GM12878 (cell line): ENCODE data around the gene SRSF2. TPM values are rescaled to one million over a fixed set of nuclear protein-coding genes. Genes with fewer than 3 reads are reported as not detected.

Experiments used
- BHLHE40 ChIP-seq, 2 experiments: fragments of 450-650 bp in 1 of 2; IDR thresholded peaks; 2 replicates each; pipeline ENCODE4 v1.6.1; 2011 to 2017; ENCODE audit warnings: low read depth in 2 of 2, borderline replicate concordance in 1 of 2, improper control_type of control experiment in 1 of 2, low read length in 1 of 2, mild to moderate bottlenecking in 1 of 2
- DPF2 ChIP-seq: fragments of 450-650 bp; IDR thresholded peaks from 2 replicates; pipeline ENCODE4 v1.6.1; 2017; ENCODE audit warnings: mild to moderate bottlenecking
- EGR1 ChIP-seq, 2 experiments: IDR thresholded peaks; 1 replicate in 1 of 2; 2 replicates in 1 of 2; pipeline ENCODE4 v1.6.1; 2011 to 2012; ENCODE audit warnings: low read depth in 2 of 2, low read length in 2 of 2, borderline replicate concordance in 1 of 2, mild to moderate bottlenecking in 1 of 2, moderate library complexity in 1 of 2
- GATAD2B ChIP-seq: fragments of 450-650 bp; conservative IDR thresholded peaks from 2 replicates; pipeline ENCODE4 v1.6.1; 2017; ENCODE audit warnings: low read depth, mild to moderate bottlenecking, moderate library complexity
- LARP7 ChIP-seq: fragments of 450-650 bp; IDR thresholded peaks from 2 replicates; pipeline ENCODE4 v1.6.1; 2017; ENCODE audit warnings: mild to moderate bottlenecking
- MXI1 ChIP-seq: fragments of 150-350 bp; IDR thresholded peaks from 2 replicates; pipeline ENCODE4 v1.6.1; 2011; ENCODE audit warnings: low read depth, mild to moderate bottlenecking, inconsistent platforms, low read length, improper control_type of control experiment
- MYC ChIP-seq: IDR thresholded peaks from 2 replicates; pipeline ENCODE4 v1.6.1; 2011; ENCODE audit warnings: mild to moderate bottlenecking, low read length, moderate library complexity, inconsistent platforms; ENCODE audit not compliant: insufficient read depth, insufficient replicate concordance, insufficient read length, severe bottlenecking
- PAX5 ChIP-seq: IDR thresholded peaks from 2 replicates; pipeline ENCODE4 v1.6.1; 2011; ENCODE audit warnings: low read depth, low read length, borderline replicate concordance
- POLR2AphosphoS5 ChIP-seq: IDR thresholded peaks from 2 replicates; pipeline ENCODE4 v1.6.1; 2011; ENCODE audit warnings: mild to moderate bottlenecking, low read length, inconsistent platforms
- RAD21 ChIP-seq: IDR thresholded peaks from 2 replicates; pipeline ENCODE4 v1.6.1; 2011; ENCODE audit warnings: mild to moderate bottlenecking, low read depth, low read length, moderate library complexity; ENCODE audit not compliant: insufficient read depth
- STAT1 ChIP-seq: fragments of 450-650 bp; conservative IDR thresholded peaks from 2 replicates; pipeline ENCODE4 v1.6.1; 2014; ENCODE audit warnings: antibody characterized with exemption, mild to moderate bottlenecking
- TCF3 ChIP-seq: IDR thresholded peaks from 2 replicates; pipeline ENCODE4 v1.6.1; 2012; ENCODE audit warnings: low read depth, mild to moderate bottlenecking, low read length, borderline replicate concordance; ENCODE audit not compliant: insufficient read depth
- polyA plus RNA-seq, 11 experiments: library from polyadenylated mRNA; depleted of rRNA in 4 of 11; unstranded in 6 of 11; stranded (reverse) in 5 of 11; fragments of >200 nt; fragmentation: Nextera tagmentation in 4 of 11; fragmentation: Illumina TruSeq in 1 of 11; extraction: Ambion mirVana in 4 of 11; extraction: Trizol in 1 of 11; gene quantifications; 1 replicate in 1 of 11; 2 replicates in 10 of 11; pipeline versions ENCODE4 v1.2.1 to v1.2.3, GENCODE V29; 2011 to 2016; ENCODE audit warnings: inconsistent platforms in 2 of 11, missing spikeins in 2 of 11, low read depth in 1 of 11
- total RNA-seq, 4 experiments: library from RNA; depleted of rRNA in 3 of 4; stranded (reverse); fragments of >200 nt in 3 of 4; fragmentation: Illumina TruSeq in 1 of 4; extraction: Trizol in 1 of 4; gene quantifications; 2 replicates each; pipeline versions ENCODE4 v1.2.1 to v1.2.3, GENCODE V29; 2013 to 2021
- TF ChIP-seq, protein P1 (sequence below), 3 experiments: IDR thresholded peaks in 2 of 3; conservative IDR thresholded peaks in 1 of 3; 2 replicates each; pipeline ENCODE4 v1.5.1; 2011; ENCODE audit warnings: low read depth in 3 of 3, low read length in 3 of 3, mild to moderate bottlenecking in 3 of 3, control low read depth in 2 of 3, moderate library complexity in 2 of 3, inconsistent platforms in 1 of 3, mixed read lengths in 1 of 3; ENCODE audit not compliant: control insufficient read depth in 2 of 3, insufficient read depth in 1 of 3; ENCODE audit errors: extremely low read depth in 1 of 3
- TF ChIP-seq, protein P2 (sequence below): fragments of 450-650 bp; IDR thresholded peaks from 2 replicates; pipeline ENCODE4 v1.6.1; 2017; ENCODE audit warnings: mild to moderate bottlenecking, moderate library complexity
- TF ChIP-seq, protein P3 (sequence below): fragments of 450-650 bp; IDR thresholded peaks from 2 replicates; pipeline ENCODE4 v1.6.1; 2017; ENCODE audit warnings: antibody characterized with exemption, mild to moderate bottlenecking, moderate library complexity
- TF ChIP-seq, protein P4 (sequence below): IDR thresholded peaks from 2 replicates; pipeline ENCODE4 v1.6.1; 2011; ENCODE audit warnings: borderline replicate concordance, low read depth, mild to moderate bottlenecking, moderate library complexity, mixed read lengths, low read length; ENCODE audit not compliant: insufficient read depth; ENCODE audit errors: extremely low read length

SRSF2 gene
- total and polyA plus RNA-seq, 10 of the 15 experiments (the other 5 are each of a cell fraction or from before 2014, with no cell fraction given), result 225 to 795 (median 410) TPM

DNA sequence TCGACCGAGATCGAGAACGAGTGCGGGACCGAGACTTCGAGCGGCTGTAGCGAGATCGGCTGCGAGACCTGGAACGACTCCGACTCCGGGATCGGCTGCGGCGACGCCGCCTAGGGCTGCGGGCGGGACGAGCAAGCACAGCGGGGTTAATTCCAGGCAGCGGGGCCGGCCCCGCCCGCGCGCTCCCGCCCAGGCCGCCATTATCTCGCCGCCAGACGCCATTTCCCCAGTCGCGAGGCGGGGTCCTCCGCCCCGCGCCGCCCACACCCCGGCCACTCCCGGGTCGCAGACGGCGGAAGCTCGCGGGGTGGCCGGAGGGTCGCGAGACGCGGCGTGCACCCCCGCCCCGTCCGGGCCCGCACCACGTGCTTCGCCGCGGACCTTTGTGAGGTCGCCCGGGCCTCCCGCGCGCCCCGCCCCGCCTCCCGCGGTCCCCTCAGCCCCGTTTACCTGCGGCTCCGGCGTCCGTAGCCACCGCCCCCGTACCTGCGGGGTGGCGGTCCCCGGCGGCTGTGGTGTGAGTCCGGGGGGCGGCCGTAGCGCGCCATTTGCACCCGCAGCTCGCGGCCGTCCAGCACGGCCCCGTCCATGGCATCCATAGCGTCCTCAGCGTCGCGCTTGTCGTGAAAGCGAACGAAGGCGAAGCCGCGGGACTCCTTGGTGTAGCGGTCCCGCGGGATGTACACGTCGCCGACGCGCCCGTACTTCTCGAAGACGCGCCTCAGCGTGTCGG, 616 bp downstream of the SRSF2 start (continued):
- TF ChIP-seq, protein P1, sequence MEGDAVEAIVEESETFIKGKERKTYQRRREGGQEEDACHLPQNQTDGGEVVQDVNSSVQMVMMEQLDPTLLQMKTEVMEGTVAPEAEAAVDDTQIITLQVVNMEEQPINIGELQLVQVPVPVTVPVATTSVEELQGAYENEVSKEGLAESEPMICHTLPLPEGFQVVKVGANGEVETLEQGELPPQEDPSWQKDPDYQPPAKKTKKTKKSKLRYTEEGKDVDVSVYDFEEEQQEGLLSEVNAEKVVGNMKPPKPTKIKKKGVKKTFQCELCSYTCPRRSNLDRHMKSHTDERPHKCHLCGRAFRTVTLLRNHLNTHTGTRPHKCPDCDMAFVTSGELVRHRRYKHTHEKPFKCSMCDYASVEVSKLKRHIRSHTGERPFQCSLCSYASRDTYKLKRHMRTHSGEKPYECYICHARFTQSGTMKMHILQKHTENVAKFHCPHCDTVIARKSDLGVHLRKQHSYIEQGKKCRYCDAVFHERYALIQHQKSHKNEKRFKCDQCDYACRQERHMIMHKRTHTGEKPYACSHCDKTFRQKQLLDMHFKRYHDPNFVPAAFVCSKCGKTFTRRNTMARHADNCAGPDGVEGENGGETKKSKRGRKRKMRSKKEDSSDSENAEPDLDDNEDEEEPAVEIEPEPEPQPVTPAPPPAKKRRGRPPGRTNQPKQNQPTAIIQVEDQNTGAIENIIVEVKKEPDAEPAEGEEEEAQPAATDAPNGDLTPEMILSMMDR (IDR thresholded peaks at IDR 0.05 in 2 of 3, conservative IDR thresholded peaks at IDR 0.05 in 1 of 3; ENCODE audit: control insufficient read depth in 2 of 3, extremely low read depth in 1 of 3, insufficient read depth in 1 of 3, low read depth in 3 of 3, low read length in 3 of 3), result peak in 1 of 3 experiments; percentile 23; a peak in 1 of 6 replicates
- TF ChIP-seq MXI1, result peak; percentile 63
- TF ChIP-seq RAD21, result no peak
- TF ChIP-seq TCF3, result 0 out of 2 replicates have a peak, but pooled peaks have one; percentile 13
- no peak for TF ChIP-seq STAT1
- TF ChIP-seq POLR2AphosphoS5, result 0 out of 2 replicates have a peak, but pooled peaks have one; percentile 19
- TF ChIP-seq PAX5, result peak; percentile 20; the same call in 1 of the 2 replicates
- TF ChIP-seq GATAD2B, result peak; percentile 37; the same call in 1 of the 2 replicates
- TF ChIP-seq, protein P2, sequence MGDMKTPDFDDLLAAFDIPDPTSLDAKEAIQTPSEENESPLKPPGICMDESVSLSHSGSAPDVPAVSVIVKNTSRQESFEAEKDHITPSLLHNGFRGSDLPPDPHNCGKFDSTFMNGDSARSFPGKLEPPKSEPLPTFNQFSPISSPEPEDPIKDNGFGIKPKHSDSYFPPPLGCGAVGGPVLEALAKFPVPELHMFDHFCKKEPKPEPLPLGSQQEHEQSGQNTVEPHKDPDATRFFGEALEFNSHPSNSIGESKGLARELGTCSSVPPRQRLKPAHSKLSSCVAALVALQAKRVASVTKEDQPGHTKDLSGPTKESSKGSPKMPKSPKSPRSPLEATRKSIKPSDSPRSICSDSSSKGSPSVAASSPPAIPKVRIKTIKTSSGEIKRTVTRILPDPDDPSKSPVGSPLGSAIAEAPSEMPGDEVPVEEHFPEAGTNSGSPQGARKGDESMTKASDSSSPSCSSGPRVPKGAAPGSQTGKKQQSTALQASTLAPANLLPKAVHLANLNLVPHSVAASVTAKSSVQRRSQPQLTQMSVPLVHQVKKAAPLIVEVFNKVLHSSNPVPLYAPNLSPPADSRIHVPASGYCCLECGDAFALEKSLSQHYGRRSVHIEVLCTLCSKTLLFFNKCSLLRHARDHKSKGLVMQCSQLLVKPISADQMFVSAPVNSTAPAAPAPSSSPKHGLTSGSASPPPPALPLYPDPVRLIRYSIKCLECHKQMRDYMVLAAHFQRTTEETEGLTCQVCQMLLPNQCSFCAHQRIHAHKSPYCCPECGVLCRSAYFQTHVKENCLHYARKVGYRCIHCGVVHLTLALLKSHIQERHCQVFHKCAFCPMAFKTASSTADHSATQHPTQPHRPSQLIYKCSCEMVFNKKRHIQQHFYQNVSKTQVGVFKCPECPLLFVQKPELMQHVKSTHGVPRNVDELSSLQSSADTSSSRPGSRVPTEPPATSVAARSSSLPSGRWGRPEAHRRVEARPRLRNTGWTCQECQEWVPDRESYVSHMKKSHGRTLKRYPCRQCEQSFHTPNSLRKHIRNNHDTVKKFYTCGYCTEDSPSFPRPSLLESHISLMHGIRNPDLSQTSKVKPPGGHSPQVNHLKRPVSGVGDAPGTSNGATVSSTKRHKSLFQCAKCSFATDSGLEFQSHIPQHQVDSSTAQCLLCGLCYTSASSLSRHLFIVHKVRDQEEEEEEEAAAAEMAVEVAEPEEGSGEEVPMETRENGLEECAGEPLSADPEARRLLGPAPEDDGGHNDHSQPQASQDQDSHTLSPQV, result peak; percentile 59; the same call in 1 of the 2 replicates
- TF ChIP-seq, protein P3, sequence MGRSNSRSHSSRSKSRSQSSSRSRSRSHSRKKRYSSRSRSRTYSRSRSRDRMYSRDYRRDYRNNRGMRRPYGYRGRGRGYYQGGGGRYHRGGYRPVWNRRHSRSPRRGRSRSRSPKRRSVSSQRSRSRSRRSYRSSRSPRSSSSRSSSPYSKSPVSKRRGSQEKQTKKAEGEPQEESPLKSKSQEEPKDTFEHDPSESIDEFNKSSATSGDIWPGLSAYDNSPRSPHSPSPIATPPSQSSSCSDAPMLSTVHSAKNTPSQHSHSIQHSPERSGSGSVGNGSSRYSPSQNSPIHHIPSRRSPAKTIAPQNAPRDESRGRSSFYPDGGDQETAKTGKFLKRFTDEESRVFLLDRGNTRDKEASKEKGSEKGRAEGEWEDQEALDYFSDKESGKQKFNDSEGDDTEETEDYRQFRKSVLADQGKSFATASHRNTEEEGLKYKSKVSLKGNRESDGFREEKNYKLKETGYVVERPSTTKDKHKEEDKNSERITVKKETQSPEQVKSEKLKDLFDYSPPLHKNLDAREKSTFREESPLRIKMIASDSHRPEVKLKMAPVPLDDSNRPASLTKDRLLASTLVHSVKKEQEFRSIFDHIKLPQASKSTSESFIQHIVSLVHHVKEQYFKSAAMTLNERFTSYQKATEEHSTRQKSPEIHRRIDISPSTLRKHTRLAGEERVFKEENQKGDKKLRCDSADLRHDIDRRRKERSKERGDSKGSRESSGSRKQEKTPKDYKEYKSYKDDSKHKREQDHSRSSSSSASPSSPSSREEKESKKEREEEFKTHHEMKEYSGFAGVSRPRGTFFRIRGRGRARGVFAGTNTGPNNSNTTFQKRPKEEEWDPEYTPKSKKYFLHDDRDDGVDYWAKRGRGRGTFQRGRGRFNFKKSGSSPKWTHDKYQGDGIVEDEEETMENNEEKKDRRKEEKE, result no peak
- TF ChIP-seq DPF2, result peak; percentile 72
- peak in 1 of 2 experiments; percentile 75; a peak in 2 of 3 replicates for TF ChIP-seq EGR1 (IDR thresholded peaks at IDR 0.05; ENCODE audit: borderline replicate concordance in 1 of 2, low read depth in 2 of 2, low read length in 2 of 2)
- TF ChIP-seq MYC, result peak; percentile 30
- TF ChIP-seq BHLHE40 (IDR thresholded peaks at IDR 0.05; ENCODE audit: borderline replicate concordance in 1 of 2, low read depth in 2 of 2, low read length in 1 of 2), result peak in 1 of 2 experiments; percentile 72; a peak in 2 of 4 replicates
- TF ChIP-seq, protein P4, sequence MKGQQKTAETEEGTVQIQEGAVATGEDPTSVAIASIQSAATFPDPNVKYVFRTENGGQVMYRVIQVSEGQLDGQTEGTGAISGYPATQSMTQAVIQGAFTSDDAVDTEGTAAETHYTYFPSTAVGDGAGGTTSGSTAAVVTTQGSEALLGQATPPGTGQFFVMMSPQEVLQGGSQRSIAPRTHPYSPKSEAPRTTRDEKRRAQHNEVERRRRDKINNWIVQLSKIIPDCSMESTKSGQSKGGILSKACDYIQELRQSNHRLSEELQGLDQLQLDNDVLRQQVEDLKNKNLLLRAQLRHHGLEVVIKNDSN, result peak; percentile 15
- peak; percentile 82 for TF ChIP-seq LARP7
- TF ChIP-seq, all 136 proteins: peak for 25
